AG04449 (cell line): ENCODE measurements around the gene PRMT7.
A peak's percentile ranks its signal among the peaks of the same experiment; 100 is the strongest.

Experiments
- CTCF ChIA-PET: fragments of 350-600 bp; formaldehyde crosslinking; extraction: SDS; loops from one replicate; lab custom pipeline; 2021; ENCODE audit warnings: antibody characterized with exemption; lab: Yijun Ruan, JAX
- POLR2A ChIA-PET: fragments of 400-600, 350-600 bp; formaldehyde crosslinking; extraction: SDS; loops from one replicate; lab custom pipeline; 2020; ENCODE audit warnings: antibody characterized with exemption, inconsistent platforms; lab: Yijun Ruan, JAX
- DNase-seq: peaks from one replicate; pipeline ENCODE4 v3.0.0-alpha.2; 2010; ENCODE audit warnings: low read depth, low spot score
- H3K4me3 ChIP-seq: 2 replicates; pipeline ENCODE4 v1.5.1; 2011; ENCODE audit warnings: low read depth, mild to moderate bottlenecking, control low read depth, low read length
- TF ChIP-seq, protein P1 (sequence below): IDR thresholded peaks from one replicate; pipeline ENCODE4 v1.5.1; 2011; ENCODE audit warnings: mild to moderate bottlenecking, moderate library complexity, low read length, control low read depth, inconsistent platforms; ENCODE audit not compliant: insufficient read depth; ENCODE audit errors: missing control alignments

PRMT7 gene

GRCh38 chr16:68300734-68301459, 9.9 kb upstream of the PRMT7 start:
- DNase-seq = no peak
- ChIA-PET CTCF (interaction anchor here (1.1 to 4.0 kb wide), 5 partner anchors 9 to 38 kb away, joined by 3 to 46 read pairs (median 6); partner anchors contain the start of gene SLC7A6), POLR2A (interaction anchor here (1.1 to 3.4 kb wide), 3 partner anchors 10 to 37 kb away, joined by 3 to 20 read pairs (median 8); partner anchors contain the start of genes PRMT7, SLC7A6 and SLC7A6OS)
- TF ChIP-seq, protein P1, sequence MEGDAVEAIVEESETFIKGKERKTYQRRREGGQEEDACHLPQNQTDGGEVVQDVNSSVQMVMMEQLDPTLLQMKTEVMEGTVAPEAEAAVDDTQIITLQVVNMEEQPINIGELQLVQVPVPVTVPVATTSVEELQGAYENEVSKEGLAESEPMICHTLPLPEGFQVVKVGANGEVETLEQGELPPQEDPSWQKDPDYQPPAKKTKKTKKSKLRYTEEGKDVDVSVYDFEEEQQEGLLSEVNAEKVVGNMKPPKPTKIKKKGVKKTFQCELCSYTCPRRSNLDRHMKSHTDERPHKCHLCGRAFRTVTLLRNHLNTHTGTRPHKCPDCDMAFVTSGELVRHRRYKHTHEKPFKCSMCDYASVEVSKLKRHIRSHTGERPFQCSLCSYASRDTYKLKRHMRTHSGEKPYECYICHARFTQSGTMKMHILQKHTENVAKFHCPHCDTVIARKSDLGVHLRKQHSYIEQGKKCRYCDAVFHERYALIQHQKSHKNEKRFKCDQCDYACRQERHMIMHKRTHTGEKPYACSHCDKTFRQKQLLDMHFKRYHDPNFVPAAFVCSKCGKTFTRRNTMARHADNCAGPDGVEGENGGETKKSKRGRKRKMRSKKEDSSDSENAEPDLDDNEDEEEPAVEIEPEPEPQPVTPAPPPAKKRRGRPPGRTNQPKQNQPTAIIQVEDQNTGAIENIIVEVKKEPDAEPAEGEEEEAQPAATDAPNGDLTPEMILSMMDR = no peak
- H3K4me3 ChIP-seq = no peak overlapping the region

DNA sequence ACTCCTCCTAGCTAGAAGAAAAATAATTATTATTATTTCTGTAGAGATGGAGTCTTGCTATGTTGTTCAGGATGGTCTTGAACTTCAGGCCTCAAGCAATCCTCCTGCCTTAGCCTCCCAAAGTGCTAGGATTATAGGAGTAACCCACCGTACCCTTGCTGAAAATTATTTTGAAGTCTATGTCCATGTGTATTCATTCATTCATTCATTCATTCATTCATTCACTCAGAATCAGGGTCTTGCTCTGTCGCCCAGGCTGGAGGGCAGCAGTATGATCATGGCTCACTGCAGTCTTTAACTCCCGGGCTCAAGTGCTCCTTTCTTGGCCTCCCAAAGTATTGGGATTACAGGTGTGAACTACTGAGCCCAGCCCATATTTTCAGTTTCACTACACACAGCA, 4.2 kb upstream of the PRMT7 start:
- POLR2A ChIA-PET = no interaction called here
- CTCF ChIA-PET = interaction anchor here (1.2 to 3.7 kb wide), 2 partner anchors 43 to 45 kb away, joined by 5 to 15 read pairs; partner anchors contain the start of gene SLC7A6
- DNase-seq = no peak
- TF ChIP-seq, protein P1 = no peak
- no peak overlapping the region for H3K4me3 ChIP-seq

DNA sequence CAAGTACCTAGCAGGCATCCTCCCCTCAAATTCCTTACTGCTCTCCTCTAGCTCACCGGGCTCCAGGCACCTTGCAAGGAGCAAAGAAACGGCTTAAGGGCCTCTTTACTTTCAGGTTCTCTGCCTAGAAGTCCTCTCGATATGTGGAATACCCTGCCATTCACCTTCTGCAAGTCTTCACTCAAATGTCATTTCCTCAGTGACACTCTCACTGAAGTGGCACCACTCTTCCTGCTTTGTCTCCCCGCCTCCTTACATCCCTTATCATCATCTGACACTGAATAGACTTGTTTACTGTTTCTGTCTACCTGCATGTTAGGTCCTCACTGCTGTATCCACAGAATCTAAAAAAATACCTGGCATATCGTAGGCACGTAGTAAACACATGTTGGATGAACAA, 1.0 kb upstream of the PRMT7 start:
- ChIA-PET CTCF (interaction anchor here (2.8 kb wide), 1 partner anchor 46 kb away, joined by 13 read pairs; the partner anchor contains the start of gene SLC7A6), POLR2A (no interaction called here)
- DNase-seq = no peak
- peak overlapping the region; percentile 96 for H3K4me3 ChIP-seq
- TF ChIP-seq, protein P1 = no peak

GRCh38 chr16:68310437-68310773, 414 bp upstream of the PRMT7 start:
- DNase-seq = no peak
- CTCF ChIA-PET = interaction anchor here (1.2 to 2.4 kb wide), 5 partner anchors 10 to 48 kb away, joined by 3 to 34 read pairs (median 4); partner anchors contain the start of gene SLC7A6
- TF ChIP-seq, protein P1 = no peak
- H3K4me3 ChIP-seq = peak overlapping the region; percentile 96
- POLR2A ChIA-PET = interaction anchor here (0.7 to 1.8 kb wide), 12 partner anchors 10 to 73 kb away, joined by 3 to 19 read pairs (median 6); partner anchors contain the start of genes PLA2G15 and SLC7A6

- TF ChIP-seq, protein P1 = no peak
- ChIA-PET CTCF (interaction anchor here (1.2 to 2.8 kb wide), 2 partner anchors 15 to 51 kb away, joined by 3 to 9 read pairs; no protein-coding TSS in a partner anchor), POLR2A (no interaction called here)
- H3K4me3 ChIP-seq = no peak overlapping the region
- DNase-seq = no peak
These were observed 2.3 kb downstream of the PRMT7 start for GRCh38 chr16:68313116-68313515.
